WTC11 (cell line): Measurements from ENCODE around the gene POLR2E. TPM values are rescaled to one million over a fixed set of nuclear protein-coding genes. Genes with fewer than 3 reads are reported as not detected.

Experiments used
- ATAC-seq: fragments of 200-7000 bp; cut with Tn5 transposase; 2 replicates; pipeline ENCODE4 v1.10.0; 2021; ENCODE audit warnings: mild to moderate bottlenecking, moderate library complexity
- CTCF ChIA-PET: fragments of 300-600 bp; sonication (Branson Sonifier 250); formaldehyde crosslinking; loops from one replicate; lab custom pipeline; 2021; ENCODE audit warnings: antibody characterized with exemption; lab: Charles Lee
- POLR2A ChIA-PET: fragments of 350-600 bp; sonication (Branson Sonifier 250); formaldehyde crosslinking; loops from one replicate; lab custom pipeline; 2021; ENCODE audit warnings: antibody characterized with exemption; lab: Charles Lee
- DNase-seq: peaks from one replicate; pipeline ENCODE4 v3.0.0; 2021; ENCODE audit warnings: low spot score
- H3K27ac Mint-ChIP-seq: 2 replicates; pipeline ENCODE4 v1.8.0; 2021; ENCODE audit warnings: mixed read lengths
- H3K27me3 Mint-ChIP-seq: 2 replicates; pipeline ENCODE4 v1.8.0; 2021; ENCODE audit warnings: low read depth, mild to moderate bottlenecking, moderate library complexity, mixed read lengths
- H3K36me3 Mint-ChIP-seq: 2 replicates; pipeline ENCODE4 v1.8.0; 2021; ENCODE audit warnings: mixed read lengths
- H3K4me1 Mint-ChIP-seq: 2 replicates; pipeline ENCODE4 v1.8.0; 2022; ENCODE audit warnings: mixed read lengths
- H3K4me3 Mint-ChIP-seq: 2 replicates; pipeline ENCODE4 v1.8.0; 2021; ENCODE audit warnings: mild to moderate bottlenecking, moderate library complexity, mixed read lengths
- H3K9me3 Mint-ChIP-seq: 2 replicates; pipeline ENCODE4 v1.8.0; 2021; ENCODE audit warnings: mixed read lengths
- EMX1 ChIP-seq: fragments of 250-450 bp; sonication (Bioruptor Pico); IDR thresholded peaks from 2 replicates; pipeline ENCODE4 v1.8.0; 2021; ENCODE audit warnings: mild to moderate bottlenecking
- FOXP4 ChIP-seq: sonication (generic); formaldehyde crosslinking; IDR thresholded peaks from 2 replicates; pipeline ENCODE4 v1.8.0; 2022; ENCODE audit warnings: mild to moderate bottlenecking, missing genetic modification reagents
- ZNF121 ChIP-seq: sonication (generic); formaldehyde crosslinking; IDR thresholded peaks from 2 replicates; pipeline ENCODE4 v1.8.0; 2023; ENCODE audit warnings: missing genetic modification reagents
- ZNF281 ChIP-seq: sonication (generic); formaldehyde crosslinking; IDR thresholded peaks from 2 replicates; pipeline ENCODE4 v1.8.0; 2023; ENCODE audit warnings: mild to moderate bottlenecking, missing genetic modification reagents
- ZNF317 ChIP-seq: sonication (generic); formaldehyde crosslinking; IDR thresholded peaks from 2 replicates; pipeline ENCODE4 v1.8.1; 2023; ENCODE audit warnings: low read depth, mild to moderate bottlenecking, moderate library complexity, missing genetic modification reagents, borderline replicate concordance
- total RNA-seq: library from RNA; stranded (reverse); gene quantifications from 3 replicates; pipeline ENCODE4 v1.2.3, GENCODE V29; 2021
- TF ChIP-seq, protein P1 (sequence below): sonication (generic); formaldehyde crosslinking; IDR thresholded peaks from 2 replicates; pipeline ENCODE4 v1.8.0; 2022; ENCODE audit warnings: missing genetic modification reagents

Gene POLR2E
- total RNA-seq, 1 experiment from 2014 or later = 275 TPM

DNA sequence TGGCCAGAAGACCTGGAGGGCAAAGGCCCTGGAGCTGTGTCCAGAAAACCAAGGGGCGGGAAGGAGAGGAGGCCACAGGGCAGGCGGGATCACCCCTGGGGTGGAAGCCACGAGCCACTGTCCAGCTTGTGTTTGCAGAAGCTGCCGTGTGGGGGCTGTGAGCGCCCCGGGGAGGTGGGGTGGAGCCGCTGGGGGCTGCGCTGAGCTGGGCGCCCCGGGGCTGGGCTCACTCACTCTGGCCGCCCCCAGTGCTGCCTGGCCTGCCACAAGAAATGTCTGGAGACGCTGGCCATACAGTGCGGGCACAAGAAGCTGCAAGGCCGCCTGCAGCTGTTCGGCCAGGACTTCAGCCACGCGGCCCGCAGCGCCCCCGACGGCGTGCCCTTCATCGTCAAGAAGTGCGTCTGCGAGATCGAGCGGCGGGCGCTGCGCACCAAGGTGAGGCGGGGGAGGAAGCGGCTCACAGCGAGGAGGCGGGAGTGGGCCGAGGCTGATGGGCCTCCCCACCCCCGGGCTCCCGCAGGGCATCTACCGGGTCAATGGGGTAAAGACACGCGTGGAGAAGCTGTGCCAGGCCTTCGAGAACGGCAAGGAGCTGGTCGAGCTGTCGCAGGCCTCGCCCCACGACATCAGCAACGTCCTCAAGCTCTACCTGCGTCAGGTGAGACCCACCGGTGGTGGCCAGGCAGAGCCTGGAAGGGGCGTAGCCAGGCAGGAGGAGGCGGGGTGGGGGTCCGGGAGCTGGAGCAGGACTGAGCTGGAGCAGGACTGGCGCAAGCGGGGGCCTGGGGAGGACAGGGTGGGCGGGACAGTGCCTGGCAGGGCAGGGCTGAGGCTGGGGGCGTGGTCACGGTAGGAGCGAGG lies 13.6 kb downstream of the POLR2E start:
- Mint-ChIP-seq H3K36me3 (peaks cover 8% of the 10 kb centered on the region; the same call in 1 of the 2 replicates), H3K27me3 (no peaks in the 10 kb centered on the region), H3K9me3 (no peaks in the 10 kb centered on the region), H3K27ac (no peak overlapping the region; the same call in 1 of the 2 replicates), H3K4me3 (peak overlapping the region; percentile 36), H3K4me1 (no peaks in the 10 kb centered on the region; the same call in 1 of the 2 replicates)
- TF ChIP-seq, protein P1, sequence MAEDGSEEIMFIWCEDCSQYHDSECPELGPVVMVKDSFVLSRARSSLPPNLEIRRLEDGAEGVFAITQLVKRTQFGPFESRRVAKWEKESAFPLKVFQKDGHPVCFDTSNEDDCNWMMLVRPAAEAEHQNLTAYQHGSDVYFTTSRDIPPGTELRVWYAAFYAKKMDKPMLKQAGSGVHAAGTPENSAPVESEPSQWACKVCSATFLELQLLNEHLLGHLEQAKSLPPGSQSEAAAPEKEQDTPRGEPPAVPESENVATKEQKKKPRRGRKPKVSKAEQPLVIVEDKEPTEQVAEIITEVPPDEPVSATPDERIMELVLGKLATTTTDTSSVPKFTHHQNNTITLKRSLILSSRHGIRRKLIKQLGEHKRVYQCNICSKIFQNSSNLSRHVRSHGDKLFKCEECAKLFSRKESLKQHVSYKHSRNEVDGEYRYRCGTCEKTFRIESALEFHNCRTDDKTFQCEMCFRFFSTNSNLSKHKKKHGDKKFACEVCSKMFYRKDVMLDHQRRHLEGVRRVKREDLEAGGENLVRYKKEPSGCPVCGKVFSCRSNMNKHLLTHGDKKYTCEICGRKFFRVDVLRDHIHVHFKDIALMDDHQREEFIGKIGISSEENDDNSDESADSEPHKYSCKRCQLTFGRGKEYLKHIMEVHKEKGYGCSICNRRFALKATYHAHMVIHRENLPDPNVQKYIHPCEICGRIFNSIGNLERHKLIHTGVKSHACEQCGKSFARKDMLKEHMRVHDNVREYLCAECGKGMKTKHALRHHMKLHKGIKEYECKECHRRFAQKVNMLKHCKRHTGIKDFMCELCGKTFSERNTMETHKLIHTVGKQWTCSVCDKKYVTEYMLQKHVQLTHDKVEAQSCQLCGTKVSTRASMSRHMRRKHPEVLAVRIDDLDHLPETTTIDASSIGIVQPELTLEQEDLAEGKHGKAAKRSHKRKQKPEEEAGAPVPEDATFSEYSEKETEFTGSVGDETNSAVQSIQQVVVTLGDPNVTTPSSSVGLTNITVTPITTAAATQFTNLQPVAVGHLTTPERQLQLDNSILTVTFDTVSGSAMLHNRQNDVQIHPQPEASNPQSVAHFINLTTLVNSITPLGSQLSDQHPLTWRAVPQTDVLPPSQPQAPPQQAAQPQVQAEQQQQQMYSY (CRISPR knock-in tag) = 0 out of 2 replicates have a peak, but pooled peaks have one; percentile 10
- TF ChIP-seq ZNF317 = no peak
- ATAC-seq (no peak), DNase-seq (peak; percentile 46)
- ChIA-PET CTCF (interaction anchor here (0.5 to 4.8 kb wide), 27 partner anchors 10 to 283 kb away, joined by 3 to 109 read pairs (median 6); partner anchors contain the start of genes ABCA7, ARHGAP45, ATP5F1D and CNN2), POLR2A (interaction anchor here (0.5 to 2.4 kb wide), 16 partner anchors 11 to 333 kb away, joined by 3 to 22 read pairs (median 4); partner anchors contain the start of genes ABCA7, ARHGAP45, CIRBP and CNN2)

DNA sequence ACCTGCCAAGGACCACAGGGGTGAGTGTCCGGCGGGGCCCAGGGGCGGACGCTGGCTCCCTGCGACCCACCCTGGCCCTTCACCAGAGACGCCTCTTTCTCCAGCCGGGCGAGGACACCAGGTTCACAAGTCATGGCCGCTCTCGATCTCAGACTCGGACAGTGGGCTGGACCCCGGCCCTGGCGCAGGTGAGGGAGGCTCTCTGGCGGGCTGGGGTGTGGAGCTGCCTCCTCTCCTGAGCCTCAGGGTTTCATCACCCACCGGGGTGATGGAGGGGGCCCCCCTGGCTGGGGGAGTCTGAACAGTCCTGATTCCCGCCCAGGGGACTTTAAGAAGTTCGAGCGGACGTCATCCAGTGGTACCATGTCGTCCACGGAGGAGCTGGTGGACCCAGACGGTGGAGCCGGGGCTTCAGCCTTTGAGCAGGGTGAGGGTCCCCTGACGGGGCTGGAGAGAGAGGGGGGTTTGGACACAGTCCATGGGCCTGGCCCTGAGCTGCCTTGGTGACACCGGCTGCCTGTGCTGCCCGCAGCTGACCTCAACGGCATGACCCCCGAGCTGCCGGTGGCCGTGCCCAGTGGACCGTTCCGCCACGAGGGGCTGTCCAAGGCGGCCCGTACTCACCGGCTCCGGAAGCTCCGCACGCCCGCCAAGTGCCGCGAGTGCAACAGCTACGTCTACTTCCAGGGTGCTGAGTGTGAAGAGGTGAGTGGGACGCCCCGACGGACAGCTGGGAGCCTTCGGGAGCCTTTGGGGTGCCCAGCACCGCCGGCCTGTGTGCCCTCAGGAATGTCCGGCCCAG lies 14.6 kb downstream of the POLR2E start:
- Mint-ChIP-seq H3K4me1 (no peaks in the 10 kb centered on the region; the same call in 1 of the 2 replicates), H3K9me3 (no peaks in the 10 kb centered on the region), H3K27me3 (no peaks in the 10 kb centered on the region), H3K4me3 (no peak overlapping the region), H3K27ac (no peak overlapping the region), H3K36me3 (peaks cover 16% of the 10 kb centered on the region)
- ChIA-PET CTCF (interaction anchor here (0.5 to 4.8 kb wide), 9 partner anchors 9 to 186 kb away, joined by 3 to 109 read pairs (median 11); partner anchors contain the start of genes ABCA7 and ARHGAP45), POLR2A (interaction anchor here (1.0 to 2.4 kb wide), 4 partner anchors 10 to 180 kb away, joined by 4 to 22 read pairs (median 10); partner anchors contain the start of gene CNN2)
- ATAC-seq = no peak
- no peak for DNase-seq
- TF ChIP-seq ZNF121 (CRISPR knock-in tag) = no peak
- TF ChIP-seq EMX1 = no peak
- TF ChIP-seq FOXP4 (CRISPR knock-in tag) = no peak

DNA sequence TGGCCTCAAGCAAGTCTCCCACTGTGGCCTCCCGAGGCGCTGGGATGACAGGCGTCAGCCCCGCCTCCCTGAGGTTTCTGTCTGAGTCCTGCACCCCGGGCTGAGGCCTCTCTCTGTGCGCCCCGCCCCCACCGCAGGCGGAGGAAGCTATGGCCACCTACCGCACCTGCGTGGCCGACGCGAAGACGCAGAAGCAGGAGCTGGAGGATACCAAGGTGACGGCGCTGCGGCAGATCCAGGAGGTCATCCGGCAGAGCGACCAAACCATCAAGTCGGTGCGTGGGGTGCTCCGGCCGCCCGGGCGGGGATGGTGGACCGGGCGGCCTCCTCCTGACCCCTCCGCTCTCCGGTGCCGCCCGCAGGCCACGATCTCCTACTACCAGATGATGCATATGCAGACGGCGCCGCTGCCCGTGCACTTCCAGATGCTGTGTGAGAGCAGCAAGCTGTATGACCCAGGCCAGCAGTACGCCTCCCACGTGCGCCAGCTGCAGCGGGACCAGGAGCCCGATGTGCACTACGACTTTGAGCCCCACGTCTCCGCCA lies 15.5 kb downstream of the POLR2E start:
- no peak for TF ChIP-seq ZNF281 (CRISPR knock-in tag)
- TF ChIP-seq ZNF121 (CRISPR knock-in tag) = 0 out of 2 replicates have a peak, but pooled peaks have one; percentile 3
- Mint-ChIP-seq H3K36me3 (peaks cover 11% of the 10 kb centered on the region), H3K27me3 (no peaks in the 10 kb centered on the region), H3K4me1 (no peaks in the 10 kb centered on the region; the same call in 1 of the 2 replicates), H3K27ac (no peak overlapping the region), H3K9me3 (no peaks in the 10 kb centered on the region), H3K4me3 (no peak overlapping the region)
- DNase-seq (no peak), ATAC-seq (no peak)
- CTCF ChIA-PET = interaction anchor here (0.7 to 4.8 kb wide), 7 partner anchors 9 to 187 kb away, joined by 3 to 109 read pairs (median 7); partner anchors contain the start of gene ARHGAP45
- POLR2A ChIA-PET = no interaction called here
